ENCODE data around the gene STARD10. TPM values are rescaled to one million over a fixed set of nuclear protein-coding genes. Genes with fewer than 3 reads are reported as not detected.

Gene STARD10
- total and polyA plus RNA-seq, 8 donors: 83.8 to 146 (median 114) TPM

DNA sequence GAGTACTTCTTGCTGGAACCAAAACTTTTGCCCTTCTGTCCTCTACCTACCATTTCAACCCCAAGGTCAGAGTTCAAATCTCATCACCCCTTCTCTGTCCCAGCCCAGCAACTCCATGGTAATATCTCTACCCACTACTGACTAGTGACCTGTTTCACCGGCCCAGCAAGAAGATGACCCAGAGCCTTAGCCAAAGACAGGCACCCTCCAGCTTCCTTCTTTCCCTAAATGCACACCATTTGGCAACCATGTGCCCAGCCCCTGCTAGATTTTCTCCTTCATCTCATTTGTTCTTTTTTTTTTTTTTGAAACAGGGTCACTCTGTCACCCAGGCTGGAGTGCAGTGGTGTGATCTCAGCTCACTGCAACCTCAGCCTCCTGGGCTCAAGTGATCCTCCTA, 56.5 kb downstream of the STARD10 start:
- Histone ChIP-seq H3K4me3 (peak overlapping the region in 1 of 2 donors; percentile 44), H3K9me3 (no peaks in the 10 kb centered on the region), H3K4me1 (peaks cover 37 to 100% of the 10 kb centered on the region in 2 donors), H3K27me3 (no peaks in the 10 kb centered on the region), H3K36me3 (peaks cover 0 to 2% of the 10 kb centered on the region in 2 donors), H3K27ac (peak overlapping the region; percentile 83 to 91)
- DNase-seq (no peak), ATAC-seq (no peak)
- intact Hi-C loops (cut with DNase I): no loop called here
- TF ChIP-seq, protein P1, sequence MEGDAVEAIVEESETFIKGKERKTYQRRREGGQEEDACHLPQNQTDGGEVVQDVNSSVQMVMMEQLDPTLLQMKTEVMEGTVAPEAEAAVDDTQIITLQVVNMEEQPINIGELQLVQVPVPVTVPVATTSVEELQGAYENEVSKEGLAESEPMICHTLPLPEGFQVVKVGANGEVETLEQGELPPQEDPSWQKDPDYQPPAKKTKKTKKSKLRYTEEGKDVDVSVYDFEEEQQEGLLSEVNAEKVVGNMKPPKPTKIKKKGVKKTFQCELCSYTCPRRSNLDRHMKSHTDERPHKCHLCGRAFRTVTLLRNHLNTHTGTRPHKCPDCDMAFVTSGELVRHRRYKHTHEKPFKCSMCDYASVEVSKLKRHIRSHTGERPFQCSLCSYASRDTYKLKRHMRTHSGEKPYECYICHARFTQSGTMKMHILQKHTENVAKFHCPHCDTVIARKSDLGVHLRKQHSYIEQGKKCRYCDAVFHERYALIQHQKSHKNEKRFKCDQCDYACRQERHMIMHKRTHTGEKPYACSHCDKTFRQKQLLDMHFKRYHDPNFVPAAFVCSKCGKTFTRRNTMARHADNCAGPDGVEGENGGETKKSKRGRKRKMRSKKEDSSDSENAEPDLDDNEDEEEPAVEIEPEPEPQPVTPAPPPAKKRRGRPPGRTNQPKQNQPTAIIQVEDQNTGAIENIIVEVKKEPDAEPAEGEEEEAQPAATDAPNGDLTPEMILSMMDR (IDR thresholded peaks at IDR 0.05): no peak

DNA sequence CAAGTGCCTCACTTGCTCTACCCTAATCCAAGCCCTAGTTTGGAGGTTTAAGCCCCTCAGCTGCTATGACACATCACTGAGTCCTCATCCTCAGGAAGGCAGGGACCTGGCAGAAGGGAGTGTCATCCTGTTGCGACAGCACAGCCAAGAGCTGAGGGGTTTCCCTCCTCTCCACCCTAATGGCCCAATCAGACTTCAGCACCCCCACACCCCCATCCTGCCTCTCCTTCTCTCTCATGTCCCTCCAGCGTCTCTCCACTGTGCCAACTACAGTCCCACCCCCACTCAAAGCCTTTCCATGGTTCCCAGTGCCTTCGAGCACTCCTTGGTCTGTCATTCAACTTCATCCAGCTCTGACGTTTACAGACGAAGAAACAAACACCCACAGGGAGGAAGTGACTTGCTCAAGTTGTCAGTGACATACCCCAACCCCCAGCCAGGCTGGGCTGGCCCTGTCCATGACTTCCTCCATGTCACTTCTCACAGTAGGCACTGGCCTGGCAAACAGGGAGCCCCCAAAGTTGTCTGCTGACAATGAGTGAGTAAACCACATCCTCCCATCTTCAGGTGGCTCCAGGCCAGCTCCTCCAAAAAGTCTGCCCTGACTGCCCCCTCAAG, 57.3 kb downstream of the STARD10 start:
- peak; percentile 58 for ATAC-seq
- DNase-seq: peak in 2 of 4 donors; percentile 90 to 91
- Histone ChIP-seq H3K4me1 (peaks cover 29 to 98% of the 10 kb centered on the region in 2 donors), H3K4me3 (peak overlapping the region in 1 of 2 donors; percentile 44), H3K27ac (peak overlapping the region; percentile 83 to 91), H3K36me3 (peaks cover 0 to 6% of the 10 kb centered on the region in 2 donors), H3K9me3 (no peaks in the 10 kb centered on the region), H3K27me3 (no peaks in the 10 kb centered on the region)
- intact Hi-C loops (cut with DNase I): no loop called here
- TF ChIP-seq, protein P1 (IDR thresholded peaks at IDR 0.05): no peak

DNA sequence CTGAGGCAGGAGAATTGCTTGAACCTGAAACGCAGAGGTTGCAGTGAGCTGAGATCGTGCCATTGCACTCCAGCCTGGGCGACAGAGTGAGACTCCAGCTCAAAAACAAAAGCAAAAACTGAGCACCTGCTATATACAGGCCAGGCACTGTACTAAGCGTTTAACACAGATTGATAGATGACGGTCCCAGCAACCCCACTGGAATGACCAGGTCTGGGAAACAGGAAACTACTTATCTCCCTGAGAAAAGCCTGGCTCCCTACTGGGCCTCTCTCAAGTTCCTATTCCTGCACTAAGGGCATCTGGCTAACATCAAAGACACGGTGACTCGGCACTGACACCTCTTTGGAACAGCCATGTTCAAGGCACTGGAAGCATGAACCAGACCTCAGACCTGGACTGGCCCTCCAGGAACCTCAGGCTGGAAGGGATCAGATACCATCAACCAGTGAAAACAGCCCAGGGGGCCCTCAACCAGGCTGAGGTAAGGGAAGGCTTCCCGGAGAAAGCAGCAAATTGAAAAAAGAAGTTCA, 58.3 kb downstream of the STARD10 start:
- Histone ChIP-seq H3K27me3 (no peaks in the 10 kb centered on the region), H3K4me1 (peaks cover 26 to 98% of the 10 kb centered on the region in 2 donors), H3K9me3 (no peaks in the 10 kb centered on the region), H3K27ac (peak overlapping the region; percentile 83 to 91), H3K4me3 (peak overlapping the region in 1 of 2 donors; percentile 44), H3K36me3 (peaks cover 0 to 13% of the 10 kb centered on the region in 2 donors)
- DNase-seq: peak in 2 of 4 donors; percentile 13 to 37
- intact Hi-C loops (cut with DNase I): no loop called here
- TF ChIP-seq, protein P1 (IDR thresholded peaks at IDR 0.05): no peak
- ATAC-seq: peak; percentile 1

DNA sequence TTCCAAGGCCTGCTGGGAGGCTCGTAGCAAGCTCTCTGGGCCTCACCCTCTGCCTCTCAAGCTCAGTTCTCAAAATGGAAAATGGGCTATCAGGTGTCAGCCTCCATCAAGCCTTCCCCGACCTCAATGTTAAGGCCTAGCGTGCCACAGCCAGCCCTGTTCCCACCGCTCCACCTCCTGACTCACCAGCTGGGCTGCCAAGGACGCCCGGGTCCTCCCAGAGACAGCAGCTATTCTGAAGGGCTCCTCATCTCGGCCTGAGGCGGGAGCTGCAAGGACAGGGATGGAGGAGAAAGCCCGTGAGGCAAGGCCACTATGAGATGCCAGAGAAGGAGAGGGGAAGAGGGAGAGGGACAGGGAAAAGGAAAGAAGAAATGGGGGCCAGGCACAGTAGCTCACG, 61.5 kb downstream of the STARD10 start:
- TF ChIP-seq, protein P1 (IDR thresholded peaks at IDR 0.05): no peak
- peaks cover 0 to 22% of the 10 kb centered on the region in 2 donors for H3K36me3 ChIP-seq
- H3K4me3 ChIP-seq: no peak overlapping the region
- intact Hi-C loops (cut with DNase I): no loop called here
- H3K9me3 ChIP-seq: no peaks in the 10 kb centered on the region
- no peaks in the 10 kb centered on the region for H3K27me3 ChIP-seq
- no peak for ATAC-seq
- H3K27ac ChIP-seq: peak overlapping the region in 1 of 2 donors; percentile 61
- DNase-seq: peak in 1 of 4 donors; percentile 68
- H3K4me1 ChIP-seq: peaks cover 11 to 93% of the 10 kb centered on the region in 2 donors

DNA sequence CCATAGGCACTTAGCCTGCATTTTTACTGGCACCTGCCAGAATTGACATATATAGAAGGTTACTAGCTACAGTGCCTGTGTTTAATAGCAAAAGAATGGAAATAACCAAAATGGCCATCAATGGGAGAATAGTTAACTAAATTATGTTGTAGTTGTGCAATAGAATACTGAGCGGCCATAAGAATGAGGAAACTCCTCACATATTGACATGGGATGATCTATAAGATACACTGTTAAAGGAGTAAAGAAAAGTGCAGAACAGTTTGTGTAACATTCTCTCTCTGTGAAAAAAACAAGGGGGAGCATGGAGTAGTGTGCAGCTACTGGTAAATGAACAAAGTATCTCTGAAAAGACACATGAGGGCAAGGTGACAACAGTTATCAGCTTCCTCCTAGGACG, 63.1 kb downstream of the STARD10 start:
- TF ChIP-seq, protein P1 (IDR thresholded peaks at IDR 0.05): no peak
- no peak for ATAC-seq
- H3K4me3 ChIP-seq: no peak overlapping the region
- no peaks in the 10 kb centered on the region for H3K9me3 ChIP-seq
- peaks cover 0 to 38% of the 10 kb centered on the region in 2 donors for H3K36me3 ChIP-seq
- peak overlapping the region in 1 of 2 donors; percentile 61 for H3K27ac ChIP-seq
- intact Hi-C loops (cut with DNase I): no loop called here
- peaks cover 3 to 93% of the 10 kb centered on the region in 2 donors for H3K4me1 ChIP-seq
- no peaks in the 10 kb centered on the region for H3K27me3 ChIP-seq
- no peak for DNase-seq

Measured in left lung (tissue), 10 donors.